PFSK-1 (cell line): ENCODE measurements around the gene CMBL.

ENCODE experiments used
- POLR2AphosphoS5 ChIP-seq: IDR thresholded peaks from 2 replicates; pipeline ENCODE4 v1.6.1; 2012; ENCODE audit warnings: low read depth, mild to moderate bottlenecking, control low read depth, low read length, moderate library complexity
- REST ChIP-seq, 2 experiments: IDR thresholded peaks; 2 replicates each; pipeline versions ENCODE4 v1.6.1 to v1.8.0; 2011 to 2012; ENCODE audit warnings: low read depth in 2 of 2, low read length in 2 of 2, control low read depth in 1 of 2, inconsistent platforms in 1 of 2, mild to moderate bottlenecking in 1 of 2, moderate library complexity in 1 of 2; ENCODE audit not compliant: insufficient read depth in 1 of 2
- TAF1 ChIP-seq: IDR thresholded peaks from 2 replicates; pipeline ENCODE4 v1.6.1; 2012; ENCODE audit warnings: low read length, control low read depth, borderline replicate concordance; ENCODE audit not compliant: insufficient read depth

GRCh38 chr5:10301266-10301665 is 6.4 kb downstream of the CMBL start:
- TF ChIP-seq POLR2AphosphoS5 (no peak), TAF1 (no peak), REST (IDR thresholded peaks at IDR 0.05; ENCODE audit: insufficient read depth in 1 of 2, low read depth in 2 of 2, low read length in 2 of 2) (no peak)
